ENCODE results near the gene RMND1. TPM values are rescaled to one million over a fixed set of nuclear protein-coding genes. Genes with fewer than 3 reads are reported as not detected.
A peak's percentile ranks its signal among the peaks of the same experiment; 100 is the strongest.

Gene RMND1
- total and polyA plus RNA-seq, 7 experiments from 2014 or later, result 7.6 to 21.5 (median 15.3) TPM

- Histone ChIP-seq H3K4me1 (ENCODE audit: control insufficient read depth in 2 of 2, insufficient read depth in 2 of 2, low read length in 2 of 2) (peaks cover 13% of the 10 kb centered on the region in 2 donors), H3K27ac (ENCODE audit: low read depth, low read length) (peak overlapping the region; percentile 45), H3K27me3 (ENCODE audit: control insufficient read depth in 2 of 2, insufficient read depth in 2 of 2, low read length in 2 of 2) (no peaks in the 10 kb centered on the region), H3K36me3 (ENCODE audit: control insufficient read depth in 2 of 3, insufficient read depth in 3 of 3, low read length in 3 of 3) (no peaks in the 10 kb centered on the region), H3K9me3 (ENCODE audit: control insufficient read depth in 2 of 3, low read length in 3 of 3) (no peaks in the 10 kb centered on the region), H3K4me3 (ENCODE audit: low read length) (peak overlapping the region; percentile 51)
- ATAC-seq, result peak; percentile 54
- H3K27ac Mint-ChIP-seq, result peak overlapping the region; percentile 85 to 97 (median 93)
- peaks cover 6 to 19% (median 15%) of the 10 kb centered on the region in 7 donors for H3K4me1 Mint-ChIP-seq
- peak in 1 of 9 donors; percentile 11 for DNase-seq
- peak overlapping the region; percentile 63 to 90 (median 83) for H3K4me3 Mint-ChIP-seq
- H3K9me3 Mint-ChIP-seq, result no peaks in the 10 kb centered on the region
- intact Hi-C loops (cut with micrococcal nuclease), result loop anchor here in 1 of 2 donors (10.0 kb wide), 2 partner anchors 477 to 783 kb away; no protein-coding TSS in a partner anchor
- no peaks in the 10 kb centered on the region for H3K27me3 Mint-ChIP-seq
- ChIA-PET CTCF (interaction anchor here (1.1 to 1.7 kb wide), 2 partner anchors 41 to 77 kb away, joined by 4 read pairs; no protein-coding TSS in a partner anchor), POLR2A (interaction anchor here (1.3 kb wide), 1 partner anchor 30 kb away, joined by 4 read pairs; the partner anchor contains the start of gene RMND1)
- peaks cover 0 to 5% (median 0%) of the 10 kb centered on the region in 5 donors for H3K36me3 Mint-ChIP-seq
Observed at GRCh38 chr6:151482290-151482689, 30.4 kb upstream of the RMND1 start.

GRCh38 chr6:151481786-151482185 is 29.9 kb upstream of the RMND1 start:
- no peaks in the 10 kb centered on the region for H3K9me3 ChIP-seq (ENCODE audit: control insufficient read depth in 2 of 3, low read length in 3 of 3)
- no peaks in the 10 kb centered on the region for H3K27me3 ChIP-seq (ENCODE audit: control insufficient read depth in 2 of 2, insufficient read depth in 2 of 2, low read length in 2 of 2)
- intact Hi-C loops (cut with micrococcal nuclease), result loop anchor here in 1 of 2 donors (10.0 kb wide), 2 partner anchors 477 to 783 kb away; no protein-coding TSS in a partner anchor
- CTCF ChIA-PET, result interaction anchor here (1.1 to 1.7 kb wide), 2 partner anchors 40 to 76 kb away, joined by 4 read pairs; no protein-coding TSS in a partner anchor
- no peaks in the 10 kb centered on the region for H3K36me3 ChIP-seq (ENCODE audit: control insufficient read depth in 2 of 3, insufficient read depth in 3 of 3, low read length in 3 of 3)
- peaks cover 13% of the 10 kb centered on the region in 2 donors for H3K4me1 ChIP-seq (ENCODE audit: control insufficient read depth in 2 of 2, insufficient read depth in 2 of 2, low read length in 2 of 2)
- peaks cover 6 to 19% (median 15%) of the 10 kb centered on the region in 7 donors for H3K4me1 Mint-ChIP-seq
- H3K36me3 Mint-ChIP-seq, result peaks cover 0 to 5% (median 0%) of the 10 kb centered on the region in 5 donors
- POLR2A ChIA-PET, result interaction anchor here (1.3 kb wide), 1 partner anchor 30 kb away, joined by 4 read pairs; the partner anchor contains the start of gene RMND1
- no peak overlapping the region for H3K4me3 ChIP-seq (ENCODE audit: low read length)
- DNase-seq (no peak), ATAC-seq (peak; percentile 60)
- H3K27ac Mint-ChIP-seq, result peak overlapping the region in 5 of 9 donors; percentile 6 to 93 (median 88)
- H3K27ac ChIP-seq (ENCODE audit: low read depth, low read length), result no peak overlapping the region
- H3K27me3 Mint-ChIP-seq, result no peaks in the 10 kb centered on the region
- peak overlapping the region in 6 of 10 donors; percentile 16 to 87 (median 55) for H3K4me3 Mint-ChIP-seq
- no peaks in the 10 kb centered on the region for H3K9me3 Mint-ChIP-seq

- POLR2A ChIA-PET, result no interaction called here
- Histone ChIP-seq H3K9me3 (ENCODE audit: control insufficient read depth in 2 of 3, low read length in 3 of 3) (no peaks in the 10 kb centered on the region), H3K4me1 (ENCODE audit: control insufficient read depth in 2 of 2, insufficient read depth in 2 of 2, low read length in 2 of 2) (peaks cover 13 to 17% of the 10 kb centered on the region in 2 donors), H3K4me3 (ENCODE audit: low read length) (no peak overlapping the region), H3K27ac (ENCODE audit: low read depth, low read length) (no peak overlapping the region), H3K36me3 (ENCODE audit: control insufficient read depth in 2 of 3, insufficient read depth in 3 of 3, low read length in 3 of 3) (no peaks in the 10 kb centered on the region), H3K27me3 (ENCODE audit: control insufficient read depth in 2 of 2, insufficient read depth in 2 of 2, low read length in 2 of 2) (no peaks in the 10 kb centered on the region)
- CTCF ChIA-PET, result interaction anchor here (0.8 to 4.2 kb wide), 3 partner anchors 38 to 129 kb away, joined by 3 to 20 read pairs (median 3); no protein-coding TSS in a partner anchor
- ATAC-seq (no peak), DNase-seq (no peak)
- H3K36me3 Mint-ChIP-seq, result no peaks in the 10 kb centered on the region
- intact Hi-C loops (cut with micrococcal nuclease), result no loop called here
- H3K4me1 Mint-ChIP-seq, result peaks cover 5 to 25% (median 19%) of the 10 kb centered on the region in 7 donors
- no peak overlapping the region for H3K27ac Mint-ChIP-seq
- H3K9me3 Mint-ChIP-seq, result no peaks in the 10 kb centered on the region
- H3K27me3 Mint-ChIP-seq, result no peaks in the 10 kb centered on the region
- no peak overlapping the region for H3K4me3 Mint-ChIP-seq
Observed at GRCh38 chr6:151478670-151479069, 26.7 kb upstream of the RMND1 start.

GRCh38 chr6:151477726-151478125 is 25.8 kb upstream of the RMND1 start:
- intact Hi-C loops (cut with micrococcal nuclease), result loop anchor here (2.0 kb wide), 1 partner anchor 25 kb away; the partner anchor contains the start of gene RMND1 (in 2 of the 2)

GRCh38 chr6:151475653-151476523 is 24.0 kb upstream of the RMND1 start:
- peak overlapping the region in 2 of 9 donors; percentile 29 to 32 for H3K27ac Mint-ChIP-seq
- no peaks in the 10 kb centered on the region for H3K9me3 ChIP-seq (ENCODE audit: control insufficient read depth in 2 of 3, low read length in 3 of 3)
- DNase-seq (peak in 7 of 9 donors; percentile 15 to 58 (median 47)), ATAC-seq (peak; percentile 67)
- CTCF ChIA-PET, result interaction anchor here (0.6 to 4.2 kb wide), 6 partner anchors 27 to 125 kb away, joined by 3 to 20 read pairs (median 4); no protein-coding TSS in a partner anchor
- no peak overlapping the region for H3K4me3 ChIP-seq (ENCODE audit: low read length)
- H3K36me3 ChIP-seq (ENCODE audit: control insufficient read depth in 2 of 3, insufficient read depth in 3 of 3, low read length in 3 of 3), result no peaks in the 10 kb centered on the region
- H3K27me3 Mint-ChIP-seq, result no peaks in the 10 kb centered on the region
- H3K4me1 ChIP-seq (ENCODE audit: control insufficient read depth in 2 of 2, insufficient read depth in 2 of 2, low read length in 2 of 2), result peaks cover 0 to 4% of the 10 kb centered on the region in 2 donors
- H3K27ac ChIP-seq (ENCODE audit: low read depth, low read length), result no peak overlapping the region
- H3K4me1 Mint-ChIP-seq, result peaks cover 0 to 9% (median 5%) of the 10 kb centered on the region in 7 donors
- POLR2A ChIA-PET, result interaction anchor here (1.0 kb wide), 1 partner anchor 10 kb away, joined by 5 read pairs; no protein-coding TSS in a partner anchor
- no peaks in the 10 kb centered on the region for H3K27me3 ChIP-seq (ENCODE audit: control insufficient read depth in 2 of 2, insufficient read depth in 2 of 2, low read length in 2 of 2)
- intact Hi-C loops (cut with micrococcal nuclease), result loop anchor here (1.0 to 2.0 kb wide), 5 partner anchors 23 to 584 kb away; partner anchors contain the start of gene RMND1 (in 2 of the 2)
- H3K9me3 Mint-ChIP-seq, result no peaks in the 10 kb centered on the region
- no peaks in the 10 kb centered on the region for H3K36me3 Mint-ChIP-seq
- H3K4me3 Mint-ChIP-seq, result peak overlapping the region in 5 of 10 donors; percentile 14 to 54 (median 33)

More at GRCh38 chr6:151477726-151478125, 25.8 kb upstream of the RMND1 start:
- no peak overlapping the region for H3K27ac Mint-ChIP-seq
- Histone ChIP-seq H3K4me3 (ENCODE audit: low read length) (no peak overlapping the region), H3K27ac (ENCODE audit: low read depth, low read length) (no peak overlapping the region), H3K36me3 (ENCODE audit: control insufficient read depth in 2 of 3, insufficient read depth in 3 of 3, low read length in 3 of 3) (no peaks in the 10 kb centered on the region), H3K9me3 (ENCODE audit: control insufficient read depth in 2 of 3, low read length in 3 of 3) (no peaks in the 10 kb centered on the region), H3K27me3 (ENCODE audit: control insufficient read depth in 2 of 2, insufficient read depth in 2 of 2, low read length in 2 of 2) (no peaks in the 10 kb centered on the region), H3K4me1 (ENCODE audit: control insufficient read depth in 2 of 2, insufficient read depth in 2 of 2, low read length in 2 of 2) (peaks cover 11 to 17% of the 10 kb centered on the region in 2 donors)
- no peaks in the 10 kb centered on the region for H3K9me3 Mint-ChIP-seq
- no peaks in the 10 kb centered on the region for H3K36me3 Mint-ChIP-seq
- H3K4me3 Mint-ChIP-seq, result no peak overlapping the region
- ATAC-seq (no peak), DNase-seq (no peak)
- no peaks in the 10 kb centered on the region for H3K27me3 Mint-ChIP-seq
- ChIA-PET CTCF (interaction anchor here (0.7 to 4.2 kb wide), 2 partner anchors 37 kb away, joined by 3 to 20 read pairs; no protein-coding TSS in a partner anchor), POLR2A (no interaction called here)
- H3K4me1 Mint-ChIP-seq, result peaks cover 5 to 24% (median 17%) of the 10 kb centered on the region in 7 donors

GRCh38 chr6:151464702-151465101 is 12.8 kb upstream of the RMND1 start:
- ATAC-seq, result no peak

More at GRCh38 chr6:151464702-151465101, 12.8 kb upstream of the RMND1 start:
- intact Hi-C loops (cut with micrococcal nuclease), result no loop called here
- Histone ChIP-seq H3K27me3 (ENCODE audit: control insufficient read depth in 2 of 2, insufficient read depth in 2 of 2, low read length in 2 of 2) (no peaks in the 10 kb centered on the region), H3K27ac (ENCODE audit: low read depth, low read length) (no peak overlapping the region), H3K4me1 (ENCODE audit: control insufficient read depth in 2 of 2, insufficient read depth in 2 of 2, low read length in 2 of 2) (no peaks in the 10 kb centered on the region), H3K4me3 (ENCODE audit: low read length) (no peak overlapping the region), H3K36me3 (ENCODE audit: control insufficient read depth in 2 of 3, insufficient read depth in 3 of 3, low read length in 3 of 3) (peaks cover 0 to 24% (median 9%) of the 10 kb centered on the region in 3 experiments), H3K9me3 (ENCODE audit: control insufficient read depth in 2 of 3, low read length in 3 of 3) (no peaks in the 10 kb centered on the region)
- Mint-ChIP-seq H3K27ac (peak overlapping the region in 1 of 9 donors; percentile 74), H3K27me3 (no peaks in the 10 kb centered on the region), H3K36me3 (peaks cover 7 to 20% (median 18%) of the 10 kb centered on the region in 5 donors), H3K9me3 (no peaks in the 10 kb centered on the region), H3K4me1 (peaks cover 1 to 31% (median 12%) of the 10 kb centered on the region in 7 donors), H3K4me3 (no peak overlapping the region)
- no peak for DNase-seq
- ChIA-PET POLR2A (no interaction called here), CTCF (no interaction called here)

All from naive thymus-derived CD4-positive, alpha-beta T cell (primary cell).